T-helper 17 cell (primary cell): ENCODE measurements around the gene MAP3K5. TPM values are rescaled to one million over a fixed set of nuclear protein-coding genes. Genes with fewer than 3 reads are reported as not detected.
A peak's percentile ranks its signal among the peaks of the same experiment; 100 is the strongest.

Source experiments
- ATAC-seq: fragments of 150-1000 bp; cut with Tn5 transposase; 2 replicates; pipeline ENCODE4 v1.10.0; 2021; ENCODE audit warnings: mild to moderate bottlenecking, moderate library complexity
- DNase-seq, 3 donors: peaks; one replicate each; pipeline versions ENCODE4 v3.0.0 to v3.0.0-alpha.2; 2020 to 2021
- H3K9me3 ChIP-seq: one replicate; pipeline ENCODE4 v1.7.0; 2013; ENCODE audit warnings: low read length, mild to moderate bottlenecking; ENCODE audit not compliant: control insufficient read depth, poor library complexity, severe bottlenecking
- H3K27ac Mint-ChIP-seq: one replicate; pipeline ENCODE4 v1.8.0; 2022; ENCODE audit warnings: mild to moderate bottlenecking, moderate library complexity, mixed read lengths
- H3K27me3 Mint-ChIP-seq: one replicate; pipeline ENCODE4 v1.8.0; 2022; ENCODE audit warnings: mixed read lengths
- H3K36me3 Mint-ChIP-seq: one replicate; pipeline ENCODE4 v1.8.0; 2022; ENCODE audit warnings: low read depth, mixed read lengths
- H3K4me1 Mint-ChIP-seq: one replicate; pipeline ENCODE4 v1.8.0; 2022; ENCODE audit warnings: mild to moderate bottlenecking, mixed read lengths
- H3K4me3 Mint-ChIP-seq: one replicate; pipeline ENCODE4 v1.8.0; 2022; ENCODE audit warnings: mild to moderate bottlenecking, moderate library complexity, mixed read lengths
- total RNA-seq, 4 donors: library from RNA in 2 of 4; stranded (reverse) in 2 of 4; gene quantifications; one replicate each; pipeline ENCODE4 v1.2.3 and lab custom pipeline; 2022 to 2026

Gene MAP3K5
- total RNA-seq, 2 donors from 2014 or later = 35.6 to 40.3 TPM

GRCh38 chr6:136521911-136522310 lies 270.4 kb downstream of the MAP3K5 start:
- Mint-ChIP-seq H3K4me1 (peaks cover 10% of the 10 kb centered on the region), H3K27ac (no peak overlapping the region), H3K4me3 (no peak overlapping the region), H3K36me3 (peaks cover 2% of the 10 kb centered on the region), H3K27me3 (peaks cover 24% of the 10 kb centered on the region)
- no peaks in the 10 kb centered on the region for H3K9me3 ChIP-seq
- ATAC-seq (no peak), DNase-seq (no peak)

- no peak overlapping the region for H3K4me3 Mint-ChIP-seq
- DNase-seq (no peak), ATAC-seq (no peak)
- H3K4me1 Mint-ChIP-seq = peaks cover 6% of the 10 kb centered on the region
- H3K36me3 Mint-ChIP-seq = peaks cover 2% of the 10 kb centered on the region
- H3K27me3 Mint-ChIP-seq = peaks cover 25% of the 10 kb centered on the region
- H3K27ac Mint-ChIP-seq = no peak overlapping the region
- H3K9me3 ChIP-seq = no peaks in the 10 kb centered on the region
These were observed 270.9 kb downstream of the MAP3K5 start for GRCh38 chr6:136521427-136521826.

GRCh38 chr6:136520517-136520916 lies 271.8 kb downstream of the MAP3K5 start:
- Mint-ChIP-seq H3K4me1 (peaks cover 2% of the 10 kb centered on the region), H3K27ac (no peak overlapping the region), H3K27me3 (peaks cover 26% of the 10 kb centered on the region), H3K4me3 (no peak overlapping the region), H3K36me3 (peaks cover 2% of the 10 kb centered on the region)
- no peaks in the 10 kb centered on the region for H3K9me3 ChIP-seq
- ATAC-seq = no peak
- DNase-seq = no peak

GRCh38 chr6:136517582-136517981 lies 274.7 kb downstream of the MAP3K5 start:
- DNase-seq = no peak

GRCh38 chr6:136517002-136517401 lies 275.3 kb downstream of the MAP3K5 start:
- H3K36me3 Mint-ChIP-seq = peaks cover 5% of the 10 kb centered on the region

More at GRCh38 chr6:136517582-136517981, 274.7 kb downstream of the MAP3K5 start:
- Mint-ChIP-seq H3K4me1 (no peaks in the 10 kb centered on the region), H3K4me3 (no peak overlapping the region), H3K27me3 (peaks cover 26% of the 10 kb centered on the region), H3K27ac (no peak overlapping the region), H3K36me3 (peaks cover 5% of the 10 kb centered on the region)
- no peak for ATAC-seq
- no peaks in the 10 kb centered on the region for H3K9me3 ChIP-seq

GRCh38 chr6:136514591-136514990 lies 277.7 kb downstream of the MAP3K5 start:
- Mint-ChIP-seq H3K27me3 (peaks cover 17% of the 10 kb centered on the region), H3K4me1 (peaks cover 5% of the 10 kb centered on the region), H3K4me3 (no peak overlapping the region), H3K36me3 (peaks cover 3% of the 10 kb centered on the region), H3K27ac (no peak overlapping the region)
- H3K9me3 ChIP-seq = no peaks in the 10 kb centered on the region
- no peak for DNase-seq
- ATAC-seq = no peak

More at GRCh38 chr6:136517002-136517401, 275.3 kb downstream of the MAP3K5 start:
- no peak overlapping the region for H3K27ac Mint-ChIP-seq
- no peaks in the 10 kb centered on the region for H3K9me3 ChIP-seq
- H3K4me1 Mint-ChIP-seq = no peaks in the 10 kb centered on the region
- H3K4me3 Mint-ChIP-seq = no peak overlapping the region
- no peak for ATAC-seq
- H3K27me3 Mint-ChIP-seq = peaks cover 26% of the 10 kb centered on the region
- no peak for DNase-seq

- no peaks in the 10 kb centered on the region for H3K9me3 ChIP-seq
- DNase-seq = no peak
- H3K27ac Mint-ChIP-seq = no peak overlapping the region
- no peak for ATAC-seq
- no peak overlapping the region for H3K4me3 Mint-ChIP-seq
- H3K4me1 Mint-ChIP-seq = peaks cover 5% of the 10 kb centered on the region
- H3K27me3 Mint-ChIP-seq = peaks cover 10% of the 10 kb centered on the region
- peaks cover 3% of the 10 kb centered on the region for H3K36me3 Mint-ChIP-seq
These were observed 280.4 kb downstream of the MAP3K5 start for GRCh38 chr6:136511926-136512325.

GRCh38 chr6:136511397-136511796 lies 280.9 kb downstream of the MAP3K5 start:
- peaks cover 5% of the 10 kb centered on the region for H3K4me1 Mint-ChIP-seq
- ATAC-seq (no peak), DNase-seq (no peak)
- H3K27me3 Mint-ChIP-seq = peaks cover 7% of the 10 kb centered on the region
- H3K4me3 Mint-ChIP-seq = no peak overlapping the region
- H3K27ac Mint-ChIP-seq = no peak overlapping the region
- H3K36me3 Mint-ChIP-seq = peaks cover 3% of the 10 kb centered on the region
- no peaks in the 10 kb centered on the region for H3K9me3 ChIP-seq

- H3K9me3 ChIP-seq = no peaks in the 10 kb centered on the region
- no peak overlapping the region for H3K4me3 Mint-ChIP-seq
- H3K36me3 Mint-ChIP-seq = peaks cover 5% of the 10 kb centered on the region
- H3K27me3 Mint-ChIP-seq = peaks cover under 1% of the 10 kb centered on the region
- H3K4me1 Mint-ChIP-seq = peaks cover 5% of the 10 kb centered on the region
- DNase-seq = no peak
- no peak overlapping the region for H3K27ac Mint-ChIP-seq
- ATAC-seq = peak; percentile 69
These were observed 281.5 kb downstream of the MAP3K5 start for GRCh38 chr6:136510782-136511181.

GRCh38 chr6:136510299-136510698 lies 282.0 kb downstream of the MAP3K5 start:
- Mint-ChIP-seq H3K4me3 (no peak overlapping the region), H3K27ac (no peak overlapping the region), H3K4me1 (peaks cover 5% of the 10 kb centered on the region), H3K36me3 (peaks cover 5% of the 10 kb centered on the region), H3K27me3 (no peaks in the 10 kb centered on the region)
- no peaks in the 10 kb centered on the region for H3K9me3 ChIP-seq
- DNase-seq (no peak), ATAC-seq (no peak)

- Mint-ChIP-seq H3K4me1 (peaks cover 5% of the 10 kb centered on the region), H3K27ac (no peak overlapping the region), H3K36me3 (peaks cover 2% of the 10 kb centered on the region), H3K27me3 (no peaks in the 10 kb centered on the region), H3K4me3 (no peak overlapping the region)
- DNase-seq (no peak), ATAC-seq (no peak)
- H3K9me3 ChIP-seq = no peaks in the 10 kb centered on the region
These were observed 283.4 kb downstream of the MAP3K5 start for GRCh38 chr6:136508725-136509392.

Other genes starting within 250 kb of the MAP3K5 start
- under 1 TPM; 0.26 to 0.27 TPM for gene MAP7, start 242.1 kb downstream of the MAP3K5 start, total RNA-seq
- 1 to 10 TPM; 3.2 to 3.7 TPM for gene PEX7, start 30.1 kb upstream of the MAP3K5 start, total RNA-seq
- 1 to 10 TPM in 1 of 2 donors, not detected in 1; 1.6 TPM for gene SLC35D3, start 129.8 kb upstream of the MAP3K5 start, total RNA-seq